ENCODE measurements around the gene PRPF18.

- TF ChIP-seq, protein P1, sequence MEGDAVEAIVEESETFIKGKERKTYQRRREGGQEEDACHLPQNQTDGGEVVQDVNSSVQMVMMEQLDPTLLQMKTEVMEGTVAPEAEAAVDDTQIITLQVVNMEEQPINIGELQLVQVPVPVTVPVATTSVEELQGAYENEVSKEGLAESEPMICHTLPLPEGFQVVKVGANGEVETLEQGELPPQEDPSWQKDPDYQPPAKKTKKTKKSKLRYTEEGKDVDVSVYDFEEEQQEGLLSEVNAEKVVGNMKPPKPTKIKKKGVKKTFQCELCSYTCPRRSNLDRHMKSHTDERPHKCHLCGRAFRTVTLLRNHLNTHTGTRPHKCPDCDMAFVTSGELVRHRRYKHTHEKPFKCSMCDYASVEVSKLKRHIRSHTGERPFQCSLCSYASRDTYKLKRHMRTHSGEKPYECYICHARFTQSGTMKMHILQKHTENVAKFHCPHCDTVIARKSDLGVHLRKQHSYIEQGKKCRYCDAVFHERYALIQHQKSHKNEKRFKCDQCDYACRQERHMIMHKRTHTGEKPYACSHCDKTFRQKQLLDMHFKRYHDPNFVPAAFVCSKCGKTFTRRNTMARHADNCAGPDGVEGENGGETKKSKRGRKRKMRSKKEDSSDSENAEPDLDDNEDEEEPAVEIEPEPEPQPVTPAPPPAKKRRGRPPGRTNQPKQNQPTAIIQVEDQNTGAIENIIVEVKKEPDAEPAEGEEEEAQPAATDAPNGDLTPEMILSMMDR (conservative IDR thresholded peaks at IDR 0.05; ENCODE audit: low read depth, low read length) = no peak
- TF ChIP-seq POLR2A (IDR thresholded peaks at IDR 0.05; ENCODE audit: low read depth, low read length) = no peak
- no peak for TF ChIP-seq SMC3 (IDR thresholded peaks at IDR 0.05; ENCODE audit: low read depth, low read length)
- TF ChIP-seq CEBPB (IDR thresholded peaks at IDR 0.05; ENCODE audit: low read depth, low read length) = no peak
- TF ChIP-seq, protein P2, sequence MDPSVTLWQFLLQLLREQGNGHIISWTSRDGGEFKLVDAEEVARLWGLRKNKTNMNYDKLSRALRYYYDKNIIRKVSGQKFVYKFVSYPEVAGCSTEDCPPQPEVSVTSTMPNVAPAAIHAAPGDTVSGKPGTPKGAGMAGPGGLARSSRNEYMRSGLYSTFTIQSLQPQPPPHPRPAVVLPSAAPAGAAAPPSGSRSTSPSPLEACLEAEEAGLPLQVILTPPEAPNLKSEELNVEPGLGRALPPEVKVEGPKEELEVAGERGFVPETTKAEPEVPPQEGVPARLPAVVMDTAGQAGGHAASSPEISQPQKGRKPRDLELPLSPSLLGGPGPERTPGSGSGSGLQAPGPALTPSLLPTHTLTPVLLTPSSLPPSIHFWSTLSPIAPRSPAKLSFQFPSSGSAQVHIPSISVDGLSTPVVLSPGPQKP (IDR thresholded peaks at IDR 0.05; ENCODE audit: borderline replicate concordance, low read depth, low read length) = no peak
- no peak for TF ChIP-seq BHLHE40 (IDR thresholded peaks at IDR 0.05; ENCODE audit: low read depth, low read length)
- TF ChIP-seq RAD21 (IDR thresholded peaks at IDR 0.05; ENCODE audit: low read length) = no peak
Observed at GRCh38 chr10:13673156-13673555, 86.4 kb downstream of the PRPF18 start.

Data from IMR-90 (cell line).